ENCODE data around the gene BEAN1. TPM values are rescaled to one million over a fixed set of nuclear protein-coding genes. Genes with fewer than 3 reads are reported as not detected.

Gene BEAN1
- total and polyA plus RNA-seq, 9 of the 15 experiments (the other 6 are each of a cell fraction or from before 2014, with no cell fraction given): not detected

DNA sequence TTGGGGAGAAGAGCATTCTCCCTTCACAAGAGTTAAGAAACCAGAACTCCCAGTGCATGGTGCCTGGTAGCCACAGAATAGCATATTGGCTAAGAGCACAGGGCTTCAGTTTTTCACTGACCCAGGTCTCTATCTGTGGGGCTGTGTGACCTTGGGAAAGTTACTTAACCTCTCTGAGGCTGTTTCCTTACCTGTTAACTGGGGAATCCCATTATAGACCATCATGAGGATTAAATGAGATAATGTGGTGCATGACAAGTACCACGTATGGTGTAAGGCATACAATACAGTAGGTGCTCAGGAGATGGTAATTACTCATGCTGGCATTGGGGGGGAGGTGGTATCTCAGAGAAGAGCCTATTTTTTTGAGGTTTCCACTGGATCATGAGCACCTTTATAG, 33.6 kb downstream of the BEAN1 start (continued):
- TF ChIP-seq RBM25 (IDR thresholded peaks at IDR 0.05; ENCODE audit: low read depth, low read length, severe bottlenecking): peak; percentile 85
- no peak for TF ChIP-seq BDP1 (IDR thresholded peaks at IDR 0.05; ENCODE audit: insufficient read depth, insufficient read length)
- TF ChIP-seq THAP7 (CRISPR knock-in tag; IDR thresholded peaks at IDR 0.05): no peak
- TF ChIP-seq CBX2 (IDR thresholded peaks at IDR 0.05; ENCODE audit: insufficient read depth, low read length, poor library complexity, severe bottlenecking): no peak
- TF ChIP-seq, protein P1, sequence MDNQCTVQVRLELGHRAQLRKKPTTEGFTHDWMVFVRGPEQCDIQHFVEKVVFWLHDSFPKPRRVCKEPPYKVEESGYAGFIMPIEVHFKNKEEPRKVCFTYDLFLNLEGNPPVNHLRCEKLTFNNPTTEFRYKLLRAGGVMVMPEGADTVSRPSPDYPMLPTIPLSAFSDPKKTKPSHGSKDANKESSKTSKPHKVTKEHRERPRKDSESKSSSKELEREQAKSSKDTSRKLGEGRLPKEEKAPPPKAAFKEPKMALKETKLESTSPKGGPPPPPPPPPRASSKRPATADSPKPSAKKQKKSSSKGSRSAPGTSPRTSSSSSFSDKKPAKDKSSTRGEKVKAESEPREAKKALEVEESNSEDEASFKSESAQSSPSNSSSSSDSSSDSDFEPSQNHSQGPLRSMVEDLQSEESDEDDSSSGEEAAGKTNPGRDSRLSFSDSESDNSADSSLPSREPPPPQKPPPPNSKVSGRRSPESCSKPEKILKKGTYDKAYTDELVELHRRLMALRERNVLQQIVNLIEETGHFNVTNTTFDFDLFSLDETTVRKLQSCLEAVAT (IDR thresholded peaks at IDR 0.05): no peak

GRCh38 chr16:66462912-66463311, 35.8 kb downstream of the BEAN1 start:
- Histone ChIP-seq H3K4me2 (ENCODE audit: insufficient read depth, low read length) (no peak overlapping the region), H3K27me3 (ENCODE audit: control insufficient read depth in 2 of 2, insufficient read depth in 2 of 2, low read length in 2 of 2) (peaks cover 12 to 13% of the 10 kb centered on the region in 2 experiments), H3K36me3 (ENCODE audit: control insufficient read depth, insufficient read depth, low read length) (no peaks in the 10 kb centered on the region), H3K4me1 (replicated peaks in 1 of 2; ENCODE audit: control insufficient read depth in 2 of 2, insufficient read depth in 2 of 2, low read length in 2 of 2) (no peaks in the 10 kb centered on the region), H3K4me3 (no peak overlapping the region), H3K79me2 (ENCODE audit: control insufficient read depth, insufficient read depth, low read length) (no peaks in the 10 kb centered on the region), H3K9ac (ENCODE audit: insufficient read depth in 1 of 2, low read depth in 2 of 2, low read length in 2 of 2) (no peak overlapping the region), H3K27ac (ENCODE audit: extremely low read depth, low read depth, low read length) (no peak overlapping the region), H3K9me3 (replicated peaks; ENCODE audit: control insufficient read depth, insufficient read depth, low read depth, low read length) (no peaks in the 10 kb centered on the region), H3K9me1 (ENCODE audit: control insufficient read depth, insufficient read depth, low read length) (no peaks in the 10 kb centered on the region), H2AFZ (ENCODE audit: low read depth, low read length) (no peak overlapping the region), H4K20me1 (replicated peaks; ENCODE audit: control insufficient read depth, insufficient read depth, low read length) (0 out of 2 replicates have a peak, but pooled peaks cover 8% of the 10 kb centered on the region)
- ChIA-PET CTCF (ENCODE audit: low intra/inter-chr PET ratio) (no interaction called here), POLR2A (interaction anchor here (0.5 kb wide), 1 partner anchor 19 kb away, joined by 3 read pairs; no protein-coding TSS in a partner anchor)
- no peak for ATAC-seq
- 0% methylated on average over 1 of the region's 1 CpG for WGBS (ENCODE audit: insufficient coverage, low coverage, missing lambda C conversion rate)
- in situ Hi-C loops (cut with MboI): no loop called here
- intact Hi-C loops (cut with micrococcal nuclease): no loop called here
- DNase-seq (ENCODE audit: extremely low read depth in 1 of 4, low spot score in 3 of 4): no peak
- no peak for FAIRE-seq
- no TSS peak for BruUV-seq (replicated peaks)
- TF ChIP-seq NELFE (IDR thresholded peaks at IDR 0.05; ENCODE audit: insufficient read depth, insufficient read length): no peak
- TF ChIP-seq STAT5B (CRISPR knock-in tag; IDR thresholded peaks at IDR 0.05): no peak
- no peak for TF ChIP-seq SPI1 (IDR thresholded peaks at IDR 0.05; ENCODE audit: borderline replicate concordance, low read depth, low read length)
- no peak for TF ChIP-seq MCM2 (IDR thresholded peaks at IDR 0.05; ENCODE audit: low read depth)
- TF ChIP-seq NFE2L1 (tag; IDR thresholded peaks at IDR 0.05; ENCODE audit: borderline replicate concordance, low read depth): no peak
- TF ChIP-seq, protein P2, sequence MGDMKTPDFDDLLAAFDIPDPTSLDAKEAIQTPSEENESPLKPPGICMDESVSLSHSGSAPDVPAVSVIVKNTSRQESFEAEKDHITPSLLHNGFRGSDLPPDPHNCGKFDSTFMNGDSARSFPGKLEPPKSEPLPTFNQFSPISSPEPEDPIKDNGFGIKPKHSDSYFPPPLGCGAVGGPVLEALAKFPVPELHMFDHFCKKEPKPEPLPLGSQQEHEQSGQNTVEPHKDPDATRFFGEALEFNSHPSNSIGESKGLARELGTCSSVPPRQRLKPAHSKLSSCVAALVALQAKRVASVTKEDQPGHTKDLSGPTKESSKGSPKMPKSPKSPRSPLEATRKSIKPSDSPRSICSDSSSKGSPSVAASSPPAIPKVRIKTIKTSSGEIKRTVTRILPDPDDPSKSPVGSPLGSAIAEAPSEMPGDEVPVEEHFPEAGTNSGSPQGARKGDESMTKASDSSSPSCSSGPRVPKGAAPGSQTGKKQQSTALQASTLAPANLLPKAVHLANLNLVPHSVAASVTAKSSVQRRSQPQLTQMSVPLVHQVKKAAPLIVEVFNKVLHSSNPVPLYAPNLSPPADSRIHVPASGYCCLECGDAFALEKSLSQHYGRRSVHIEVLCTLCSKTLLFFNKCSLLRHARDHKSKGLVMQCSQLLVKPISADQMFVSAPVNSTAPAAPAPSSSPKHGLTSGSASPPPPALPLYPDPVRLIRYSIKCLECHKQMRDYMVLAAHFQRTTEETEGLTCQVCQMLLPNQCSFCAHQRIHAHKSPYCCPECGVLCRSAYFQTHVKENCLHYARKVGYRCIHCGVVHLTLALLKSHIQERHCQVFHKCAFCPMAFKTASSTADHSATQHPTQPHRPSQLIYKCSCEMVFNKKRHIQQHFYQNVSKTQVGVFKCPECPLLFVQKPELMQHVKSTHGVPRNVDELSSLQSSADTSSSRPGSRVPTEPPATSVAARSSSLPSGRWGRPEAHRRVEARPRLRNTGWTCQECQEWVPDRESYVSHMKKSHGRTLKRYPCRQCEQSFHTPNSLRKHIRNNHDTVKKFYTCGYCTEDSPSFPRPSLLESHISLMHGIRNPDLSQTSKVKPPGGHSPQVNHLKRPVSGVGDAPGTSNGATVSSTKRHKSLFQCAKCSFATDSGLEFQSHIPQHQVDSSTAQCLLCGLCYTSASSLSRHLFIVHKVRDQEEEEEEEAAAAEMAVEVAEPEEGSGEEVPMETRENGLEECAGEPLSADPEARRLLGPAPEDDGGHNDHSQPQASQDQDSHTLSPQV (IDR thresholded peaks at IDR 0.05): no peak
- TF ChIP-seq XRCC5 (IDR thresholded peaks at IDR 0.05; ENCODE audit: low read depth, low read length): no peak
- TF ChIP-seq FOSL1 (tag; conservative IDR thresholded peaks at IDR 0.05): no peak
- TF ChIP-seq TEAD2 (tag; IDR thresholded peaks at IDR 0.05): no peak
- no peak for TF ChIP-seq ZNF311 (CRISPR knock-in tag; IDR thresholded peaks at IDR 0.05)
- no peak for TF ChIP-seq KLF10 (CRISPR knock-in tag; IDR thresholded peaks at IDR 0.05)
- no peak for TF ChIP-seq ARID1B (IDR thresholded peaks at IDR 0.05)

Data from K562 (cell line).